ENCODE results near the gene CACNA1C.

DNA sequence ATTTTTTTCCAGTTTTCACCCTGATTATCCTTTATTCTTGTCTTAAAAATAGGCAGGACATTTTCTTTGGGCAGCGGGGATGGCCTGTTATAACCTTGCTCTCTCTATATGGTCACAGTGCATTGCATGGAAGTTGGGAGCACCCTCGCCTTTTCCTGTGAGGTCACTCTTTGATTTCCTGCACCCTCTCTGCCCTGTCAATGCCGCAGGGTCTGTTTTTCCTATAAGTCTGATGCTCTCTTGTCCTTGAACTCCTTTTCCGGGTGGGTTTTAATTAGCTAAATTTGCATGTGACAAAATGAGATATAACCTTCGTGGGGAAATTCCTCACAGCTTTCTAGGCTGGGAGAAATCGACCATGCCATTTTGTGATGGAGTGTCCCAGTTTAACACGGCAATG, 194.3 kb downstream of the CACNA1C start:
- TF ChIP-seq, protein P1, sequence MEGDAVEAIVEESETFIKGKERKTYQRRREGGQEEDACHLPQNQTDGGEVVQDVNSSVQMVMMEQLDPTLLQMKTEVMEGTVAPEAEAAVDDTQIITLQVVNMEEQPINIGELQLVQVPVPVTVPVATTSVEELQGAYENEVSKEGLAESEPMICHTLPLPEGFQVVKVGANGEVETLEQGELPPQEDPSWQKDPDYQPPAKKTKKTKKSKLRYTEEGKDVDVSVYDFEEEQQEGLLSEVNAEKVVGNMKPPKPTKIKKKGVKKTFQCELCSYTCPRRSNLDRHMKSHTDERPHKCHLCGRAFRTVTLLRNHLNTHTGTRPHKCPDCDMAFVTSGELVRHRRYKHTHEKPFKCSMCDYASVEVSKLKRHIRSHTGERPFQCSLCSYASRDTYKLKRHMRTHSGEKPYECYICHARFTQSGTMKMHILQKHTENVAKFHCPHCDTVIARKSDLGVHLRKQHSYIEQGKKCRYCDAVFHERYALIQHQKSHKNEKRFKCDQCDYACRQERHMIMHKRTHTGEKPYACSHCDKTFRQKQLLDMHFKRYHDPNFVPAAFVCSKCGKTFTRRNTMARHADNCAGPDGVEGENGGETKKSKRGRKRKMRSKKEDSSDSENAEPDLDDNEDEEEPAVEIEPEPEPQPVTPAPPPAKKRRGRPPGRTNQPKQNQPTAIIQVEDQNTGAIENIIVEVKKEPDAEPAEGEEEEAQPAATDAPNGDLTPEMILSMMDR (IDR thresholded peaks at IDR 0.05): no peak
- no peak for TF ChIP-seq POLR2A (IDR thresholded peaks at IDR 0.05)
